Measurements from ENCODE around the gene CBLC. TPM values are rescaled to one million over a fixed set of nuclear protein-coding genes. Genes with fewer than 3 reads are reported as not detected.

The CBLC gene
- total and polyA plus RNA-seq, 2 of the 4 experiments (the other 2 are of a cell fraction), result not detected

- no peaks in the 10 kb centered on the region for H3K36me3 ChIP-seq (ENCODE audit: control insufficient read depth, insufficient read depth, low read length)
- H3K56ac ChIP-seq (ENCODE audit: extremely low read depth, insufficient read depth, low read length), result no peak overlapping the region
- CTCF ChIA-PET, result interaction anchor here (0.6 kb wide), 1 partner anchor 187 kb away, joined by 3 read pairs; no protein-coding TSS in a partner anchor
- no peak overlapping the region for H3K27ac ChIP-seq (ENCODE audit: insufficient read depth, low read length)
- H4K20me1 ChIP-seq (ENCODE audit: insufficient read depth, low read length), result no peaks in the 10 kb centered on the region
- no peaks in the 10 kb centered on the region for H3K4me1 ChIP-seq (ENCODE audit: control insufficient read depth, insufficient read depth, low read length)
- intact Hi-C loops (cut with micrococcal nuclease) (no loop called here), dilution Hi-C loops (cut with HindIII; ENCODE audit: low sequenced_read_pairs, unreplicated experiment) (no loop called here), in situ Hi-C loops (cut with MboI; ENCODE audit: low sequenced_read_pairs) (loop anchor here (5.0 kb wide), 3 partner anchors 59 to 269 kb away; no protein-coding TSS in a partner anchor)
- no peak overlapping the region for H2BK120ac ChIP-seq (ENCODE audit: low read depth, low read length)
- H3K4ac ChIP-seq (ENCODE audit: low read depth, low read length), result no peak overlapping the region
- H3K4me2 ChIP-seq (ENCODE audit: low read depth, low read length), result no peak overlapping the region
- no peak overlapping the region for H4K5ac ChIP-seq (ENCODE audit: low read depth, low read length)
- H3K14ac ChIP-seq (replicated peaks; ENCODE audit: low read depth, low read length), result no peak overlapping the region
- no peak for ATAC-seq (ENCODE audit: low read depth)
- 60% methylated on average over 1 of the region's 3 CpGs; no CpG with 5 or more reads in 1 of the 2 experiments for WGBS, 2 experiments (ENCODE audit: extremely low coverage in 2 of 2, insufficient read length in 1 of 2)
- H4K8ac ChIP-seq (ENCODE audit: low read depth in 2 of 2, low read length in 2 of 2), result no peak overlapping the region
- H3K9me1 ChIP-seq (ENCODE audit: insufficient read depth, low read length), result no peaks in the 10 kb centered on the region
- peaks cover 5% of the 10 kb centered on the region; the same call in 1 of the 2 replicates for H3K27me3 ChIP-seq (ENCODE audit: control insufficient read depth, insufficient read depth, low read length)
- H4K91ac ChIP-seq (ENCODE audit: insufficient read depth, low read depth, low read length), result no peak overlapping the region
- no peak overlapping the region for H2AFZ ChIP-seq (replicated peaks; ENCODE audit: low read length, poor library complexity)
- H2AK5ac ChIP-seq (ENCODE audit: low read depth, low read length), result no peak overlapping the region
- H2BK15ac ChIP-seq (ENCODE audit: low read depth, low read length), result no peak overlapping the region
- no peak overlapping the region for H2BK5ac ChIP-seq (ENCODE audit: low read depth, low read length, poor library complexity, severe bottlenecking)
- no TSS peak for BruUV-seq (replicated peaks)
- no peak overlapping the region for H3K23ac ChIP-seq (ENCODE audit: low read depth, low read length)
- no peak for TF ChIP-seq USF2 (IDR thresholded peaks at IDR 0.05; ENCODE audit: low read depth, low read length)
- TF ChIP-seq BHLHE40 (IDR thresholded peaks at IDR 0.05; ENCODE audit: low read depth, low read length), result no peak
- TF ChIP-seq CHD1 (IDR thresholded peaks at IDR 0.05; ENCODE audit: low read depth, low read length), result no peak
- no peak for TF ChIP-seq RCOR1 (IDR thresholded peaks at IDR 0.05; ENCODE audit: insufficient replicate concordance, low read length)
- no peak for TF ChIP-seq RFX5 (IDR thresholded peaks at IDR 0.05; ENCODE audit: low read depth, low read length)
- no peak for TF ChIP-seq NFE2L2 (IDR thresholded peaks at IDR 0.05; ENCODE audit: low read depth, low read length)
- no peak for TF ChIP-seq SMC3 (IDR thresholded peaks at IDR 0.05; ENCODE audit: low read depth, low read length)
- H3K79me1 ChIP-seq (ENCODE audit: low read depth in 1 of 2, low read length in 2 of 2), result peaks cover 0 to 7% of the 10 kb centered on the region in 2 experiments; a peak in 1 of 4 replicates
- POLR2A ChIA-PET (ENCODE audit: unreplicated experiment), result no interaction called here
- no peak overlapping the region for H2BK20ac ChIP-seq (ENCODE audit: low read depth, low read length)
- no peak overlapping the region for H3K18ac ChIP-seq (ENCODE audit: low read depth, low read length)
- no peak overlapping the region for H2AK9ac ChIP-seq (replicated peaks; ENCODE audit: low read depth, low read length, poor library complexity)
- no peaks in the 10 kb centered on the region for H3K9me3 ChIP-seq (ENCODE audit: control insufficient read depth, insufficient read depth, low read length)
- DNase-seq, result no peak
- no peak overlapping the region for H3K4me3 ChIP-seq (ENCODE audit: insufficient read depth, low read depth, low read length)
- no peak overlapping the region for H3K9ac ChIP-seq (ENCODE audit: low read depth, low read length)
Observed at GRCh38 chr19:44841231-44841630, 63.5 kb downstream of the CBLC start.

Data from IMR-90 (cell line).